HG02623 (cell line): ENCODE data around the gene NEURL2.
A peak's percentile ranks its signal among the peaks of the same experiment; 100 is the strongest.

Experiments used
- ATAC-seq: cut with Tn5 transposase; IDR thresholded peaks from one replicate; pipeline ENCODE4 v1.9.1; 2021; ENCODE audit warnings: moderate library complexity; ENCODE audit not compliant: unreplicated experiment

The NEURL2 gene

GRCh38 chr20:45920462-45921336 is 29.7 kb upstream of the NEURL2 start:
- ATAC-seq = no peak

- ATAC-seq = no peak
Measured at GRCh38 chr20:45919542-45920399, 28.8 kb upstream of the NEURL2 start.

GRCh38 chr20:45918779-45919537 is 27.9 kb upstream of the NEURL2 start:
- no peak for ATAC-seq

- no peak for ATAC-seq
Measured at GRCh38 chr20:45918182-45918737, 27.3 kb upstream of the NEURL2 start.

GRCh38 chr20:45917790-45918141 is 26.8 kb upstream of the NEURL2 start:
- ATAC-seq = no peak

GRCh38 chr20:45913116-45913515 is 22.1 kb upstream of the NEURL2 start:
- ATAC-seq = no peak

- ATAC-seq = no peak
Measured at GRCh38 chr20:45912344-45912682, 21.3 kb upstream of the NEURL2 start.

- ATAC-seq = no peak
Measured at GRCh38 chr20:45911486-45912343, 20.7 kb upstream of the NEURL2 start, which contains the start of gene PLTP. Gene PLTP, minus strand, starts transcription at chr20:45912155. Its CDS starts 703 bp downstream, at chr20:45911452.

- ATAC-seq = peak; percentile 84
Measured at GRCh38 chr20:45910670-45911485, 19.9 kb upstream of the NEURL2 start.

- ATAC-seq = no peak
Measured at GRCh38 chr20:45909817-45910669, 19.0 kb upstream of the NEURL2 start.

- no peak for ATAC-seq
Measured at GRCh38 chr20:45909336-45909808, 18.4 kb upstream of the NEURL2 start.

GRCh38 chr20:45908084-45908483 is 17.1 kb upstream of the NEURL2 start:
- no peak for ATAC-seq

GRCh38 chr20:45907219-45907948 is 16.4 kb upstream of the NEURL2 start:
- ATAC-seq = no peak

GRCh38 chr20:45905505-45906079 is 14.6 kb upstream of the NEURL2 start:
- ATAC-seq = no peak

GRCh38 chr20:45904583-45905504 is 13.8 kb upstream of the NEURL2 start:
- ATAC-seq = no peak

- ATAC-seq = no peak
Measured at GRCh38 chr20:45902199-45902701, 11.2 kb upstream of the NEURL2 start.
